GM23338 (cell line): ENCODE measurements around the gene SFMBT2.

Source experiments
- CREB1 ChIP-seq: fragments of 250-450 bp; sonication (Bioruptor Pico); IDR thresholded peaks from 2 replicates; pipeline ENCODE4 v1.5.0; 2020; ENCODE audit warnings: low read depth, mild to moderate bottlenecking, moderate library complexity
- EZH2 ChIP-seq: fragments of 200-600 bp; sonication (generic); IDR thresholded peaks from one replicate; pipeline ENCODE4 v1.8.0; 2017; ENCODE audit warnings: antibody characterized with exemption, mild to moderate bottlenecking, low read depth; ENCODE audit not compliant: unreplicated experiment
- POLR2AphosphoS5 ChIP-seq: IDR thresholded peaks from 2 replicates; pipeline ENCODE4 v1.6.1; 2016; ENCODE audit warnings: antibody characterized with exemption, low read depth
- TF ChIP-seq, protein P1 (sequence below), 2 experiments: fragments of 200-600 bp in 1 of 2; sonication (generic) in 1 of 2; conservative IDR thresholded peaks; 2 replicates each; pipeline versions ENCODE4 v1.5.1 to v1.6.1; 2016 to 2017; ENCODE audit warnings: antibody characterized with exemption in 2 of 2, low read depth in 2 of 2, mild to moderate bottlenecking in 2 of 2, moderate library complexity in 1 of 2
- TF ChIP-seq, protein P2 (sequence below): IDR thresholded peaks from 2 replicates; pipeline ENCODE4 v1.6.1; 2016; ENCODE audit warnings: antibody characterized with exemption

DNA sequence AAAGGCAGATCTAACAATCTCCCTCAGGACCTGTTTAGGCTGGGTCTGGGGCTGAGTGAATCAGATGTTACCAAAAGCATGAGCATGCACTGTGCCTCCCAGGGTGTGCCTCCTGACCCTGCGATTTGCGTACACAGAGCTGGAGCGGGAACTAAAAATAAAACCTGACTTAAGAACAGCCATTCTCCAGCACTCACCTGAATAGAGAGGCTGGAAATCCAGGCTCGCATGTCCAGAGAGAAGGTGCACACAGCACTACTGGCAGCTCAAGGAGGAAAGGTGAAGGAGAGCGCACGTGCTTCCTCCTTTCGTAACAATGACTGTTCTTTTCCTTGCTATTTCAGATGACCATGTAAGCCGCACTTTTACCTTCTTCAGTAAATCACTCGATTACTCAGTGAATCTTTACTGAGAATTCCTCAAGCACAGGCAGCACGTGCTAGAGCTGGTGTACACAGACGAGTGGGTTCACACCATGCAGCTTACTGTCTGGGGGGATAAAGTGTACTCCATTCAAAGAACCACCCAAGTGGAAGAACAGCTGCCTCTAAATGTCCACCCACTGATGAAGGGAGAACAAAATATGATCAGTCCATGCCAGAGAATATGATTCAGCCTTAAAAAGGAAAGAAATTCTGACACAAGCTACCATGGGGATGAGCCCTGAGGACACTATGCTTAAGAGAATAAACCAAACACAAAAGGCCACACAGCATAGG, 45.6 kb downstream of the SFMBT2 start:
- TF ChIP-seq, protein P1, sequence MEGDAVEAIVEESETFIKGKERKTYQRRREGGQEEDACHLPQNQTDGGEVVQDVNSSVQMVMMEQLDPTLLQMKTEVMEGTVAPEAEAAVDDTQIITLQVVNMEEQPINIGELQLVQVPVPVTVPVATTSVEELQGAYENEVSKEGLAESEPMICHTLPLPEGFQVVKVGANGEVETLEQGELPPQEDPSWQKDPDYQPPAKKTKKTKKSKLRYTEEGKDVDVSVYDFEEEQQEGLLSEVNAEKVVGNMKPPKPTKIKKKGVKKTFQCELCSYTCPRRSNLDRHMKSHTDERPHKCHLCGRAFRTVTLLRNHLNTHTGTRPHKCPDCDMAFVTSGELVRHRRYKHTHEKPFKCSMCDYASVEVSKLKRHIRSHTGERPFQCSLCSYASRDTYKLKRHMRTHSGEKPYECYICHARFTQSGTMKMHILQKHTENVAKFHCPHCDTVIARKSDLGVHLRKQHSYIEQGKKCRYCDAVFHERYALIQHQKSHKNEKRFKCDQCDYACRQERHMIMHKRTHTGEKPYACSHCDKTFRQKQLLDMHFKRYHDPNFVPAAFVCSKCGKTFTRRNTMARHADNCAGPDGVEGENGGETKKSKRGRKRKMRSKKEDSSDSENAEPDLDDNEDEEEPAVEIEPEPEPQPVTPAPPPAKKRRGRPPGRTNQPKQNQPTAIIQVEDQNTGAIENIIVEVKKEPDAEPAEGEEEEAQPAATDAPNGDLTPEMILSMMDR (conservative IDR thresholded peaks at IDR 0.05; ENCODE audit: low read depth in 2 of 2): no peak
- TF ChIP-seq EZH2 (no peak), CREB1 (no peak), POLR2AphosphoS5 (no peak)
- TF ChIP-seq, protein P2, sequence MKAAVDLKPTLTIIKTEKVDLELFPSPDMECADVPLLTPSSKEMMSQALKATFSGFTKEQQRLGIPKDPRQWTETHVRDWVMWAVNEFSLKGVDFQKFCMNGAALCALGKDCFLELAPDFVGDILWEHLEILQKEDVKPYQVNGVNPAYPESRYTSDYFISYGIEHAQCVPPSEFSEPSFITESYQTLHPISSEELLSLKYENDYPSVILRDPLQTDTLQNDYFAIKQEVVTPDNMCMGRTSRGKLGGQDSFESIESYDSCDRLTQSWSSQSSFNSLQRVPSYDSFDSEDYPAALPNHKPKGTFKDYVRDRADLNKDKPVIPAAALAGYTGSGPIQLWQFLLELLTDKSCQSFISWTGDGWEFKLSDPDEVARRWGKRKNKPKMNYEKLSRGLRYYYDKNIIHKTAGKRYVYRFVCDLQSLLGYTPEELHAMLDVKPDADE: no peak
